Lower leg skin (tissue), 3 donors: Measurements from ENCODE around the gene RAF1.

Experiments
- POLR2A ChIP-seq, 2 donors: fragments of 450-650 bp; IDR thresholded peaks; one replicate each; pipeline ENCODE4 v1.6.1; 2016 to 2017; ENCODE audit warnings: antibody characterized with exemption in 2 of 2, mild to moderate bottlenecking in 1 of 2, moderate library complexity in 1 of 2
- TF ChIP-seq, protein P1 (sequence below), 3 donors: fragments of 450-650 bp; IDR thresholded peaks; one replicate each; pipeline ENCODE4 v1.5.1; 2016; ENCODE audit warnings: antibody characterized with exemption in 3 of 3, mild to moderate bottlenecking in 3 of 3, moderate library complexity in 2 of 3

DNA sequence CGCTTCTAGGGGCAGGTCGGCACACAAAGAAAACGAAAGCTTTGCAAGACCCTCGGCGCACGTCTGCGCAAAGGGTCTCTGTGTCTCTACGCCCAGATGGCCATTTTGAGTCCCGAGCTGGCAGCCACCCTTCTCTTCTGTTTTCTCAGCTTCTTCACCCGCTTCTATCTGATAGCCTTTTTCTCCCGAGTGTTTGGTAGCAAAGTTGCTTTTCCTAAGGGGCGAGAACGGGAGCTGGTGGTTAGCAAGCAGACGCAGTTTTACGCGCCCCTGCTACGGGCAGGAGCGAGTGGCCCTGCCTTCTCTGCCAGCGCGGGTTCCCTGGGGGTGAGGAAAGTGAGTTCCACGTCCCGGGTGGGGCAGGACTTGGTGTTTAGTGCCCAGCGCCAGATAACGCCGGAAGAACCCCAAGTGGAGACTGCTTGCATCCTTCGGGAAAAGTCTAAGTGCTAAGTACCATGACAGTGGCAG is 110.0 kb downstream of the RAF1 start:
- TF ChIP-seq, protein P1, sequence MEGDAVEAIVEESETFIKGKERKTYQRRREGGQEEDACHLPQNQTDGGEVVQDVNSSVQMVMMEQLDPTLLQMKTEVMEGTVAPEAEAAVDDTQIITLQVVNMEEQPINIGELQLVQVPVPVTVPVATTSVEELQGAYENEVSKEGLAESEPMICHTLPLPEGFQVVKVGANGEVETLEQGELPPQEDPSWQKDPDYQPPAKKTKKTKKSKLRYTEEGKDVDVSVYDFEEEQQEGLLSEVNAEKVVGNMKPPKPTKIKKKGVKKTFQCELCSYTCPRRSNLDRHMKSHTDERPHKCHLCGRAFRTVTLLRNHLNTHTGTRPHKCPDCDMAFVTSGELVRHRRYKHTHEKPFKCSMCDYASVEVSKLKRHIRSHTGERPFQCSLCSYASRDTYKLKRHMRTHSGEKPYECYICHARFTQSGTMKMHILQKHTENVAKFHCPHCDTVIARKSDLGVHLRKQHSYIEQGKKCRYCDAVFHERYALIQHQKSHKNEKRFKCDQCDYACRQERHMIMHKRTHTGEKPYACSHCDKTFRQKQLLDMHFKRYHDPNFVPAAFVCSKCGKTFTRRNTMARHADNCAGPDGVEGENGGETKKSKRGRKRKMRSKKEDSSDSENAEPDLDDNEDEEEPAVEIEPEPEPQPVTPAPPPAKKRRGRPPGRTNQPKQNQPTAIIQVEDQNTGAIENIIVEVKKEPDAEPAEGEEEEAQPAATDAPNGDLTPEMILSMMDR (IDR thresholded peaks at IDR 0.05), result no peak
- no peak for TF ChIP-seq POLR2A (IDR thresholded peaks at IDR 0.05)
